ENCODE results near the gene SERPINF2. TPM values are rescaled to one million over a fixed set of nuclear protein-coding genes. Genes with fewer than 3 reads are reported as not detected.

SERPINF2 gene
- total RNA-seq, 1 experiment from 2014 or later, result 0.68 TPM

GRCh38 chr17:1712271-1712670, 30.4 kb upstream of the SERPINF2 start:
- Histone ChIP-seq H3T11ph (ENCODE audit: low read length) (no peak overlapping the region), H3K79me2 (ENCODE audit: insufficient read depth, low read length) (no peaks in the 10 kb centered on the region), H2BK12ac (ENCODE audit: insufficient read length, low read depth, low read length) (no peak overlapping the region), H3K9me3 (ENCODE audit: control insufficient read depth, low read depth, low read length) (no peaks in the 10 kb centered on the region), H2AFZ (ENCODE audit: low read length) (no peak overlapping the region), H4K20me1 (ENCODE audit: control insufficient read depth, insufficient read depth, insufficient read length) (no peaks in the 10 kb centered on the region), H3K56ac (ENCODE audit: insufficient read length, low read depth, low read length) (no peak overlapping the region), H2BK20ac (ENCODE audit: low read depth, low read length, poor library complexity, severe bottlenecking) (no peak overlapping the region), H4K91ac (ENCODE audit: insufficient read length, low read depth, low read length) (no peak overlapping the region), H3K18ac (ENCODE audit: insufficient read length, low read depth, low read length) (no peak overlapping the region), H3K27me3 (ENCODE audit: insufficient read depth, low read length) (no peaks in the 10 kb centered on the region), H2BK120ac (ENCODE audit: low read depth, low read length, poor library complexity, severe bottlenecking) (no peak overlapping the region), H3K4me2 (ENCODE audit: insufficient read depth, insufficient read length, low read length) (no peak overlapping the region), H3K14ac (ENCODE audit: insufficient read depth, low read length) (no peak overlapping the region), H2BK5ac (ENCODE audit: insufficient read length, low read length) (no peak overlapping the region), H2AK5ac (ENCODE audit: insufficient read length, low read length) (no peak overlapping the region), H3K4ac (ENCODE audit: low read depth, low read length) (no peak overlapping the region), H3K9ac (ENCODE audit: extremely low read depth, insufficient read length, low read length) (no peak overlapping the region), H4K8ac (replicated peaks; ENCODE audit: insufficient read length, low read depth, low read length) (no peak overlapping the region), H3K23ac (ENCODE audit: insufficient read length, low read depth, low read length) (no peak overlapping the region), H2BK15ac (ENCODE audit: low read depth, low read length) (no peak overlapping the region), H3K23me2 (ENCODE audit: insufficient read length, low read depth, low read length, poor library complexity, severe bottlenecking) (peaks cover 30% of the 10 kb centered on the region), H3K4me1 (ENCODE audit: insufficient read depth, low read length) (peaks cover 2% of the 10 kb centered on the region; the same call in 1 of the 2 replicates), H3K79me1 (ENCODE audit: insufficient read depth, low read depth, low read length, poor library complexity, severe bottlenecking) (no peaks in the 10 kb centered on the region), H4K5ac (ENCODE audit: insufficient read length, low read depth, low read length) (no peak overlapping the region), H3K27ac (ENCODE audit: insufficient read length, low read depth, low read length) (no peak overlapping the region)
- Mint-ChIP-seq H3K4me3 (no peak overlapping the region; a peak in 1 of 5 replicates), H3K9me3 (no peaks in the 10 kb centered on the region; a peak in 1 of 5 replicates), H3K27me3 (ENCODE audit: low read depth) (peaks cover 3% of the 10 kb centered on the region), H3K27ac (no peak overlapping the region), H3K4me1 (peaks cover 27 to 33% of the 10 kb centered on the region in 2 experiments), H3K36me3 (ENCODE audit: insufficient read depth in 1 of 3, low read depth in 3 of 3) (peaks cover 0 to 13% (median 2%) of the 10 kb centered on the region in 3 experiments; a peak in 3 of 7 replicates)
- WGBS (ENCODE audit: extremely low coverage, insufficient read length, low lambda C conversion rate), result no CpG with 5 or more reads among the region's 8 CpGs
- DNase-seq, result no peak
- no peak for TF ChIP-seq CTCF (conservative IDR thresholded peaks at IDR 0.05)
